ENCODE measurements around the gene PAWR.
A peak's percentile ranks its signal among the peaks of the same experiment; 100 is the strongest.
"Not testable (repeated sequence)": the region's sequence is repeated elsewhere in the genome, so short reads cannot be mapped to it uniquely, and the experiment has no call there.

Gene PAWR

DNA sequence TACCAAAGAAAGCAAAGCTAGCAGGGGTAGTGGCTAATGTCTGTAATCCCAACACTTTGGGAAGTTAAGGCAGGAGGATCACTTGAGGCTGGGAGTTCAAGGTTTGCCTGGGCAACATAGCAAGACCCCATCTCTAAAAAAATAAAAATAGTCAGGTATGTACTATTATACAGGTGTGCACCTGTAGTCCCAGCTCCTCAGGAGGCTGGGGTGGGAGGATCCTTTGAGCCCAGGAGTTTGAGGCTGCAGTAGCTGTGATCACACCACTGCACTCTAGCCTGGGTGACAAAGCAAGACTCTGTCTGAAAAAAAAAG lies 142.2 kb downstream of the PAWR start:
- H3K4me3 ChIP-seq (ENCODE audit: low read depth, low read length): no peak overlapping the region
- DNase-seq (ENCODE audit: low read depth): no peak
- TF ChIP-seq MYC (IDR thresholded peaks at IDR 0.05; ENCODE audit: low read depth, low read length) (no peak), POLR2A (IDR thresholded peaks at IDR 0.05; ENCODE audit: extremely low read depth, insufficient read length) (no peak)
- TF ChIP-seq, protein P1, sequence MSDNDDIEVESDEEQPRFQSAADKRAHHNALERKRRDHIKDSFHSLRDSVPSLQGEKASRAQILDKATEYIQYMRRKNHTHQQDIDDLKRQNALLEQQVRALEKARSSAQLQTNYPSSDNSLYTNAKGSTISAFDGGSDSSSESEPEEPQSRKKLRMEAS (IDR thresholded peaks at IDR 0.05; ENCODE audit: low read depth, low read length): no peak
- TF ChIP-seq, protein P2, sequence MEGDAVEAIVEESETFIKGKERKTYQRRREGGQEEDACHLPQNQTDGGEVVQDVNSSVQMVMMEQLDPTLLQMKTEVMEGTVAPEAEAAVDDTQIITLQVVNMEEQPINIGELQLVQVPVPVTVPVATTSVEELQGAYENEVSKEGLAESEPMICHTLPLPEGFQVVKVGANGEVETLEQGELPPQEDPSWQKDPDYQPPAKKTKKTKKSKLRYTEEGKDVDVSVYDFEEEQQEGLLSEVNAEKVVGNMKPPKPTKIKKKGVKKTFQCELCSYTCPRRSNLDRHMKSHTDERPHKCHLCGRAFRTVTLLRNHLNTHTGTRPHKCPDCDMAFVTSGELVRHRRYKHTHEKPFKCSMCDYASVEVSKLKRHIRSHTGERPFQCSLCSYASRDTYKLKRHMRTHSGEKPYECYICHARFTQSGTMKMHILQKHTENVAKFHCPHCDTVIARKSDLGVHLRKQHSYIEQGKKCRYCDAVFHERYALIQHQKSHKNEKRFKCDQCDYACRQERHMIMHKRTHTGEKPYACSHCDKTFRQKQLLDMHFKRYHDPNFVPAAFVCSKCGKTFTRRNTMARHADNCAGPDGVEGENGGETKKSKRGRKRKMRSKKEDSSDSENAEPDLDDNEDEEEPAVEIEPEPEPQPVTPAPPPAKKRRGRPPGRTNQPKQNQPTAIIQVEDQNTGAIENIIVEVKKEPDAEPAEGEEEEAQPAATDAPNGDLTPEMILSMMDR (IDR thresholded peaks at IDR 0.05; ENCODE audit: low read depth, low read length): no peak

DNA sequence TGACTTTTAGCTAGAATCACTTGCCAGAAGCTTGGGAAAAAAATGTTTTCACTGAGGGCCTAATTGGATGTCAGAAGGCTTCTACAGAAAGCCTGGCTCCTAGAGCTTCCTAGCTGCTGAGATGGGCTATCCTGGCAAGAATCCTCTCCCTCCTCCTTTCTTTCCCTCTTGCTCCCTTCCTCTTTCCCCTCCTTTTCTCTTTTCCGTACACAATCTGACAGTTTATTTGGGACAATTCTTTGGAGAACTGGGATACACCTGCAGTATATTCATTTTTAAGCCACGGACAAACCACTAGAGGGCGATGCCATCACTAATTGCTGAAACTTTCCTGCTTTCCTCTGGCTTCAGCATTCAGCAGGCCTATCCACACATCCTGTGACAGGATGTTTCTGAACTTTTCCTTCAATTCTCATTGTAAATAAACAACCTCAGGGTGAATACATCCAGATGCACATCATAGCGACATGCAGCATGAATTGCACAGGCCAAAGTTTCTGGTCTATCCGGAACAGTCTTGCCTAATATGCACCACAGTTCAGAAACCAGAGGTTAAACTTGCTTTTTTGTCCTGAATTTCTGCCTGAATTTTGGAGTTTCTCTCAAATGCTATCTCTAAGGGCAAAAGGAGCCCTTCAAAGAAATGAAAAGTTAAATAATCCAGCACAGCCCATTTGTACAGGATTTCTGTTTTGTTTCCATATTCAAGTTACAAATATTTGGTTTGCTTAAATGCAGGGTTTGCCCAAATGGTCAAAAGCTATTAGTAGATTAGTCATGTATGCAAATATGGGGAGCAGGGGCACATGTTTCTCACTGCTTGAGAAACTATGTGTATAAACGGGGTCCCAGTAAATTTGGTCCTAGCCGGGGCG lies 142.8 kb downstream of the PAWR start:
- DNase-seq (ENCODE audit: low read depth): peak; percentile 41
- TF ChIP-seq, protein P1 (IDR thresholded peaks at IDR 0.05; ENCODE audit: low read depth, low read length): no peak
- TF ChIP-seq, protein P2 (IDR thresholded peaks at IDR 0.05; ENCODE audit: low read depth, low read length): peak; percentile 73
- no peak overlapping the region for H3K4me3 ChIP-seq (ENCODE audit: low read depth, low read length)

DNA sequence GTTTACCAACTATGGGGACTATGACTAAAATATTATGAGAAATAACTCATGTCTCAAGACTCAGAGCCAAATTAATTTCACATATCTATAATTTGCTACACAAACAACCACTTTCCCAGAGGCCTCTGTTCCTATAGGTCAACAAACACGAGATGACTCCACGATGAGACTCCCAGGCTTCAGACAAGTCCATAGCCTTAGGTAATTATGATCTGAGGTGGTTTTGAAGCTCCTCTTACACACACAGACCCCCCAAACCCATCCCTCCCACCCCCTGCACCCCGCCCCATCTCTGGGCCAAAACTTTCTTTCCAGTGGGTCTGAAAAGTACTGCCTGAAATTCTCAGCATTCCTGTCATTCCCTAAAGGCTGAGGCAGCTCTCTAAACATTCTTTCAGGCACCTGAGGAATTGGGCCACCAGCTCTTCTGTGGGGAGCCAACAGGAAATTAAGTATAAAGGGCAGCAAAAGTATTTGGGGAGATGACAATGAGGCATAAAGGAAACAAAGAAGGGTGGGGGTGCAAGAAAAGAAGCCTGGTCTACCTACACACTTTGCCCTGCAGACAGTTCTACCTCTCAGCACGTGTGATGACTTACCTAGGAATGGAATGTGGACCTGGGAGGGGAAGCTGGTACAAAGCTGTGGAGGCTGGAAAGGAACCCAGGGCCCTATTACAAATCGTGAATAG lies 143.6 kb downstream of the PAWR start:
- no peak for DNase-seq (ENCODE audit: low read depth)
- TF ChIP-seq POLR2A (IDR thresholded peaks at IDR 0.05; ENCODE audit: extremely low read depth, insufficient read length) (no peak), MYC (IDR thresholded peaks at IDR 0.05; ENCODE audit: low read depth, low read length) (no peak)
- TF ChIP-seq, protein P1 (IDR thresholded peaks at IDR 0.05; ENCODE audit: low read depth, low read length): no peak
- TF ChIP-seq, protein P2 (IDR thresholded peaks at IDR 0.05; ENCODE audit: low read depth, low read length): no peak
- H3K4me3 ChIP-seq (ENCODE audit: low read depth, low read length): no peak overlapping the region

DNA sequence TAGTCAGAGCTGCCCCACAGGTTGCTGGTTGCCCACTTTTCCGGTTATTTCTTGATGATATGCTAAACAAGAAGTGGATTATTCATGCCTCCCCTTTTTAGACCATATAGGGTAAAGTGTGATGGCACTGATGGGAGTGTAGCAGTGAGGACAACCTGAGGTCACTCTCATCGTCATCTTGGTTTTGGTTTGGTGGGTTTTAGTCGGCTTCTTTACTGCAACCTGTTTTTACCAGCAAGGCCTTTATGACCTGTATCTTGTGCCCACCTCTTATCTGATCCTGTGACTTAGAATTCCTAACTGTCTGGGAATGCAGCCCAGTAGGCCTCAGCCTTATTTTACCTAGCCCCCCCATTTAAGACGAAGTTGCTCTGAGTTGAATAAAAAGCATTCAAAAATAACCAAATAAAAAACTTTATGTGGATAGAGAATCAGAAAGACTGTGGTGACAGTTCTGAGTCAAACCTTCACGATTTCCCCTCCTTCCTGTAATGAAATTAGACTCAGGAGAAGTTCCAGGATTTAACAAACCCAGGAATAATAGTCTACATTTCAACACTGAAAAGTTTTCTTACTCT lies 144.2 kb downstream of the PAWR start:
- no peak overlapping the region for H3K4me3 ChIP-seq (ENCODE audit: low read depth, low read length)
- DNase-seq (ENCODE audit: low read depth): no peak
- TF ChIP-seq, protein P2 (IDR thresholded peaks at IDR 0.05; ENCODE audit: low read depth, low read length): no peak
- TF ChIP-seq POLR2A (IDR thresholded peaks at IDR 0.05; ENCODE audit: extremely low read depth, insufficient read length): no peak
- no peak for TF ChIP-seq MYC (IDR thresholded peaks at IDR 0.05; ENCODE audit: low read depth, low read length)
- TF ChIP-seq, protein P1 (IDR thresholded peaks at IDR 0.05; ENCODE audit: low read depth, low read length): no peak

DNA sequence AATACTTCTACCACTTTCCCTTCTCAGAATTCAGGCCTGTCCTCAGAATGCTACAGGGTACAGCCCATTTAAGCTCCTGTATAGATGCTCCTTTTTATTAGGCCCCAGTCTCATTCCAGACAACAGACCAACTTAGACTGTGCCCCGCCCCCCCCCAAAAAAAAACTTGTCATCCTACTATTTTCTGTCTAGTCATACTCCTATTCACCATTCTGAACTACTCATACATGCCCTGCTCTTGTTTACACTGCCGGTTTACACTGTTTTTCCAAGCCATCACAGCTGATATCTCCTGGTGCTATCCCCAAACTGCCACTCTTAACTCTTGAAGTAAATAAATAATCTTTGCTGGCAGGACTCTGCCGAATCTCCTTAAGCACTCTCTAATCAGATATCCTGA lies 146.3 kb downstream of the PAWR start:
- DNase-seq (ENCODE audit: low read depth); H3K4me3 ChIP-seq (ENCODE audit: low read depth, low read length): not testable (repeated sequence)

DNA sequence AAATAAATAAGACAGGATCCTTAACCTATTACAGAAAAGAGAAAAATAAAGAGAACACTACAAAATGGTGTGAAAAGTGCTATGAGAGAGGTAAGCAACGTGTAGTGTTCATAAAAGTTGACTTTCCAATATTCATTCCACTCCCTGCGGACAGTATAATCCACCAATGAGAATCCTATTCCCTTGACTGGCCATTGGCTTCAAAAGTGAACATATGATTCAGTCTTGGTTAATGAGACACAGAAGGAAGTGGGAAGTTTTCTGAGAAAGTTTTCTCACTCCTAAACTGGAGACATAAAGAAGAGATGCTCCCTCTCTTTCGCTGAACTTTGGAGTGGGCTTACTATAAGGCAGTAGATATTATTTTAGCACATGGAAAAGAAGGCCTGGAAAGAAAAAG lies 153.1 kb downstream of the PAWR start:
- TF ChIP-seq MYC (IDR thresholded peaks at IDR 0.05; ENCODE audit: low read depth, low read length) (no peak), POLR2A (IDR thresholded peaks at IDR 0.05; ENCODE audit: extremely low read depth, insufficient read length) (no peak)
- TF ChIP-seq, protein P2 (IDR thresholded peaks at IDR 0.05; ENCODE audit: low read depth, low read length): no peak
- TF ChIP-seq, protein P1 (IDR thresholded peaks at IDR 0.05; ENCODE audit: low read depth, low read length): no peak
- no peak overlapping the region for H3K4me3 ChIP-seq (ENCODE audit: low read depth, low read length)
- no peak for DNase-seq (ENCODE audit: low read depth)

All from NB4 (cell line).